ENCODE measurements around the gene MYBL2. TPM values are rescaled to one million over a fixed set of nuclear protein-coding genes. Genes with fewer than 3 reads are reported as not detected.

The MYBL2 gene
- total and polyA plus RNA-seq, 2 donors (not counting 3 experiments of a cell fraction or from before 2014, with no cell fraction given), result 35.7 to 105 TPM

DNA sequence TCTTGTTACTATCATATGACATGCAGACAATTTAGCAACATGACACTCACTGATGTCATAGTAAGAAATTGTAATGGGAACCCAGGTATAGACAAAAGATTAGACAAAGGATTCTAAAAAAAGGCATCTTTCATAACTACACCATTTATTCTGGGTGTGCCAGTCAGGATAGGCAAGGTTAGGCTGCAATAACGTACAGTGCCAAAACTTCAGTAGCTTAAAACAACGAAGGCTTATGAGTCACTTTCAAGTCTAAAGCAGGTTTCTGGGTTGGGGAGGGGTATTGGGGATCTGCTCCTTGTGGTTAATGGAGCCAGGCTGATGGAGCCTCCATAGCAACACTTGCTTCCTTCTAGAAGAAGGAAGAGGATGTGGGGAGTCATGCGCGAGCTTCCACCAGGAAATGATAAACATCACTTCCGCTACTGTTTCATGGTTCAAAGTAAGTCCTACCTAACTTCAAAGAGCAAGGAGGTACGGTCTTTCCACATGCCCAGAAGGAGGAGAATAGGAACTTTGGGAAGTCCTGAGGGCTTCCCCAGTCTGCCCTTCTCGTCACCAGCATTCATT, 61.9 kb downstream of the MYBL2 start:
- Histone ChIP-seq H3K9me3 (replicated peaks; ENCODE audit: control insufficient read depth, insufficient read depth, low read length) (no peaks in the 10 kb centered on the region), H2AFZ (ENCODE audit: low read depth, low read length) (no peak overlapping the region), H3K27me3 (ENCODE audit: control insufficient read depth in 2 of 2, insufficient read depth in 2 of 2, low read length in 2 of 2) (peaks cover 0 to 3% of the 10 kb centered on the region in 2 experiments), H4K20me1 (replicated peaks; ENCODE audit: control insufficient read depth, extremely low read depth, insufficient read depth, low read length) (no peaks in the 10 kb centered on the region), H3K4me3 (replicated peaks in 1 of 3; ENCODE audit: insufficient read depth in 1 of 3, low read depth in 1 of 3, low read length in 3 of 3) (no peak overlapping the region), H3K79me2 (ENCODE audit: control insufficient read depth, insufficient read depth, low read length) (no peaks in the 10 kb centered on the region), H3K9me1 (replicated peaks; ENCODE audit: control insufficient read depth, extremely low read depth, insufficient read depth, low read length) (no peaks in the 10 kb centered on the region), H3K4me1 (ENCODE audit: control insufficient read depth, extremely low read depth, insufficient read depth, low read length) (peaks cover 3% of the 10 kb centered on the region), H3K36me3 (ENCODE audit: control insufficient read depth in 2 of 2, extremely low read depth in 1 of 2, insufficient read depth in 2 of 2, low read length in 2 of 2) (no peaks in the 10 kb centered on the region), H3K9ac (replicated peaks; ENCODE audit: extremely low read depth, insufficient read depth, low read length) (no peak overlapping the region), H3K4me2 (ENCODE audit: insufficient read depth, low read length) (no peak overlapping the region), H3K27ac (ENCODE audit: insufficient read depth, low read depth, low read length) (no peak overlapping the region)
- FAIRE-seq (no peak), DNase-seq (ENCODE audit: low read depth, low spot score) (no peak)
- ChIA-PET CTCF (interaction anchor here (0.7 to 1.3 kb wide), 3 partner anchors 21 to 37 kb away, joined by 3 to 4 read pairs (median 4); no protein-coding TSS in a partner anchor), POLR2A (no interaction called here)
- intact Hi-C loops (cut with micrococcal nuclease), result no loop called here
- dilution Hi-C loops (cut with MboI; ENCODE audit: extremely low pct_ligation_motif_present, low sequenced_read_pairs), result no loop called here
- no TSS peak for BruUV-seq (replicated peaks)
- TF ChIP-seq EZH2 (IDR thresholded peaks at IDR 0.05; ENCODE audit: borderline replicate concordance, low read depth, low read length, severe bottlenecking) (no peak), MYC (IDR thresholded peaks at IDR 0.05; ENCODE audit: low read depth, low read length) (no peak), FOS (IDR thresholded peaks at IDR 0.05; ENCODE audit: borderline replicate concordance, insufficient read depth, low read length) (no peak), JUN (IDR thresholded peaks at IDR 0.05; ENCODE audit: borderline replicate concordance, insufficient read depth, insufficient read length, low read depth) (no peak), POLR2AphosphoS5 (IDR thresholded peaks at IDR 0.05; ENCODE audit: insufficient read depth, low read depth, low read length) (no peak), POLR2A (IDR thresholded peaks at IDR 0.05; ENCODE audit: low read depth, low read length) (no peak), GATA2 (IDR thresholded peaks at IDR 0.05; ENCODE audit: insufficient read depth, insufficient read length, low read depth, low read length) (no peak)
- TF ChIP-seq, protein P1, sequence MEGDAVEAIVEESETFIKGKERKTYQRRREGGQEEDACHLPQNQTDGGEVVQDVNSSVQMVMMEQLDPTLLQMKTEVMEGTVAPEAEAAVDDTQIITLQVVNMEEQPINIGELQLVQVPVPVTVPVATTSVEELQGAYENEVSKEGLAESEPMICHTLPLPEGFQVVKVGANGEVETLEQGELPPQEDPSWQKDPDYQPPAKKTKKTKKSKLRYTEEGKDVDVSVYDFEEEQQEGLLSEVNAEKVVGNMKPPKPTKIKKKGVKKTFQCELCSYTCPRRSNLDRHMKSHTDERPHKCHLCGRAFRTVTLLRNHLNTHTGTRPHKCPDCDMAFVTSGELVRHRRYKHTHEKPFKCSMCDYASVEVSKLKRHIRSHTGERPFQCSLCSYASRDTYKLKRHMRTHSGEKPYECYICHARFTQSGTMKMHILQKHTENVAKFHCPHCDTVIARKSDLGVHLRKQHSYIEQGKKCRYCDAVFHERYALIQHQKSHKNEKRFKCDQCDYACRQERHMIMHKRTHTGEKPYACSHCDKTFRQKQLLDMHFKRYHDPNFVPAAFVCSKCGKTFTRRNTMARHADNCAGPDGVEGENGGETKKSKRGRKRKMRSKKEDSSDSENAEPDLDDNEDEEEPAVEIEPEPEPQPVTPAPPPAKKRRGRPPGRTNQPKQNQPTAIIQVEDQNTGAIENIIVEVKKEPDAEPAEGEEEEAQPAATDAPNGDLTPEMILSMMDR (IDR thresholded peaks at IDR 0.05; ENCODE audit: extremely low read depth in 1 of 2, insufficient read depth in 1 of 2, low read depth in 1 of 2, low read length in 2 of 2), result no peak
- TF ChIP-seq, protein P2, sequence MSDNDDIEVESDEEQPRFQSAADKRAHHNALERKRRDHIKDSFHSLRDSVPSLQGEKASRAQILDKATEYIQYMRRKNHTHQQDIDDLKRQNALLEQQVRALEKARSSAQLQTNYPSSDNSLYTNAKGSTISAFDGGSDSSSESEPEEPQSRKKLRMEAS (IDR thresholded peaks at IDR 0.05; ENCODE audit: insufficient read depth, insufficient read length), result no peak
